ENCODE data around the gene FBXL15. TPM values are rescaled to one million over a fixed set of nuclear protein-coding genes. Genes with fewer than 3 reads are reported as not detected.

FBXL15 gene
- total and polyA plus RNA-seq, 2 of the 13 experiments (the other 11 are each of a cell fraction or from before 2014, with no cell fraction given): 4.3 to 8.3 TPM

DNA sequence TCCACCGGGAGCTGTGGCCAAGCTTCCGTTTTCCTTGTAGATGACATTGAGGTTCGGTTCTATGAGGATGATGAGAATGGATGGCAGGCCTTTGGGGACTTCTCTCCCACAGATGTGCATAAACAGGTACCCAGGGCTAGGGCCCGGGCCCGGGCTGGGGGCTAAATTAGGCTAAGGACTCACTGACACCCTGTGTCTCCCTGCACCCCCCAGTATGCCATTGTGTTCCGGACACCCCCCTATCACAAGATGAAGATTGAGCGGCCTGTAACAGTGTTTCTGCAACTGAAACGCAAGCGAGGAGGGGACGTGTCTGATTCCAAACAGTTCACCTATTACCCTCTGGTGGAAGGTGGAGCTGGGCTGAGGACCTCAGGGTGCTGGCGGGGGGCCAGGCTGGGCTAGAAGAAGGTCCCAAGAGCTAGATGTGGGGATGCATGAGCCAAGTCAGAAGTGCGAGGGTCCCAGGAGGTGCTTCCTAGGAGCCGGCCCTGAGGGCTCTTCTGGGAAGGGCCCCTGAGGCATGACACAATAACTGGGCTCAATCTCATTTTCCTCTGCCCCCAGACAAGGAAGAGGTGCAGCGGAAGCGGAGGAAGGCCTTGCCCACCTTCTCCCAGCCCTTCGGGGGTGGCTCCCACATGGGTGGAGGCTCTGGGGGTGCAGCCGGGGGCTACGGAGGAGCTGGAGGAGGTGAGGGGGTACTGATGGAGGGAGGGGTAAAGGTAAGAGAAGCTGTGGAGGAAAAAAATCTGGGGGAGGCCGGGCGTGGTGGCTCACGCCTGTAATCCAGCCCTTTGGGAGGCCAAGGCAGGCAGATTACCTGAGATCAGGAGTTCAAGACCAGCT lies 22.2 kb upstream of the FBXL15 start:
- H2AFZ ChIP-seq (ENCODE audit: low read length): no peak overlapping the region
- H4K20me1 ChIP-seq (ENCODE audit: insufficient read depth, low read length): no peaks in the 10 kb centered on the region
- intact Hi-C loops (cut with micrococcal nuclease; ENCODE audit: unreplicated experiment) (loop anchor here (2.0 kb wide), 1 partner anchor 168 kb away; no protein-coding TSS in a partner anchor), in situ Hi-C loops (cut with HindIII; ENCODE audit: extremely low pct_ligation_motif_present, low pct_unique_long_range_greater_than_20kb) (no loop called here)
- ChIA-PET POLR2A (interaction anchor here (1.1 to 2.6 kb wide), 3 partner anchors 23 to 63 kb away, joined by 5 to 10 read pairs (median 9); partner anchors contain the start of genes CUEDC2 and FBXL15), CTCF (ENCODE audit: low intra/inter-chr PET ratio, low total read pairs) (interaction anchor here (1.3 kb wide), 1 partner anchor 168 kb away, joined by 12 read pairs; no protein-coding TSS in a partner anchor)
- TF ChIP-seq MXD3 (CRISPR knock-in tag; IDR thresholded peaks at IDR 0.05) (no peak), ZNF770 (CRISPR knock-in tag; IDR thresholded peaks at IDR 0.05) (no peak), IRX3 (CRISPR knock-in tag; IDR thresholded peaks at IDR 0.05; ENCODE audit: borderline replicate concordance, low read depth) (no peak), PPARG (CRISPR knock-in tag; conservative IDR thresholded peaks at IDR 0.05) (no peak)
- TF ChIP-seq, protein P1, sequence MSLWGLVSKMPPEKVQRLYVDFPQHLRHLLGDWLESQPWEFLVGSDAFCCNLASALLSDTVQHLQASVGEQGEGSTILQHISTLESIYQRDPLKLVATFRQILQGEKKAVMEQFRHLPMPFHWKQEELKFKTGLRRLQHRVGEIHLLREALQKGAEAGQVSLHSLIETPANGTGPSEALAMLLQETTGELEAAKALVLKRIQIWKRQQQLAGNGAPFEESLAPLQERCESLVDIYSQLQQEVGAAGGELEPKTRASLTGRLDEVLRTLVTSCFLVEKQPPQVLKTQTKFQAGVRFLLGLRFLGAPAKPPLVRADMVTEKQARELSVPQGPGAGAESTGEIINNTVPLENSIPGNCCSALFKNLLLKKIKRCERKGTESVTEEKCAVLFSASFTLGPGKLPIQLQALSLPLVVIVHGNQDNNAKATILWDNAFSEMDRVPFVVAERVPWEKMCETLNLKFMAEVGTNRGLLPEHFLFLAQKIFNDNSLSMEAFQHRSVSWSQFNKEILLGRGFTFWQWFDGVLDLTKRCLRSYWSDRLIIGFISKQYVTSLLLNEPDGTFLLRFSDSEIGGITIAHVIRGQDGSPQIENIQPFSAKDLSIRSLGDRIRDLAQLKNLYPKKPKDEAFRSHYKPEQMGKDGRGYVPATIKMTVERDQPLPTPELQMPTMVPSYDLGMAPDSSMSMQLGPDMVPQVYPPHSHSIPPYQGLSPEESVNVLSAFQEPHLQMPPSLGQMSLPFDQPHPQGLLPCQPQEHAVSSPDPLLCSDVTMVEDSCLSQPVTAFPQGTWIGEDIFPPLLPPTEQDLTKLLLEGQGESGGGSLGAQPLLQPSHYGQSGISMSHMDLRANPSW (CRISPR knock-in tag; IDR thresholded peaks at IDR 0.05; ENCODE audit: borderline replicate concordance): no peak
- H3K27me3 ChIP-seq (ENCODE audit: control insufficient read depth in 1 of 2, insufficient read depth in 2 of 2, low read length in 2 of 2): no peaks in the 10 kb centered on the region; a peak in 1 of 5 replicates
- 96% methylated on average over 19 of the region's 21 CpGs for WGBS (ENCODE audit: low lambda C conversion rate)
- FAIRE-seq (no peak), ATAC-seq (no peak), DNase-seq (ENCODE audit: low spot score) (no peak)
- H3K4me3 ChIP-seq (replicated peaks in 1 of 3; ENCODE audit: insufficient read depth in 1 of 3, low read depth in 2 of 3, low read length in 3 of 3): 0 out of 6 replicates have a peak overlapping the region, but pooled peaks of 1 of the 3 experiments have one; percentile 78
- H3K4me1 ChIP-seq (ENCODE audit: insufficient read depth, low read length): peaks cover 28% of the 10 kb centered on the region
- no peak overlapping the region for H3K27ac ChIP-seq (ENCODE audit: extremely low read length, insufficient read depth, low read length)
- H3K79me2 ChIP-seq (ENCODE audit: insufficient read depth, low read length): peaks cover 3% of the 10 kb centered on the region
- 0 out of 2 replicates have a peak overlapping the region, but pooled peaks have one; percentile 65 for H3K9ac ChIP-seq (ENCODE audit: insufficient read depth, low read depth, low read length)
- H3K36me3 ChIP-seq (replicated peaks in 1 of 2; ENCODE audit: control insufficient read depth in 1 of 2, insufficient read depth in 2 of 2, low read length in 2 of 2): peaks cover 0 to 4% of the 10 kb centered on the region in 2 experiments; a peak in 1 of 5 replicates
- H3K9me3 ChIP-seq (ENCODE audit: low read length): no peaks in the 10 kb centered on the region
- H3K4me2 ChIP-seq (ENCODE audit: low read depth, low read length): peak overlapping the region; percentile 66
- no TSS peak for BruUV-seq (replicated peaks)

Measured in HepG2 (cell line).